Activated naive CD8-positive, alpha-beta T cell treated with anti-CD3 and anti-CD28 coated beads, Interleukin-2, amount 50 U/mL, for 24 hours (primary cell): ENCODE results near the gene CCDC86.

Source experiments
- ATAC-seq: fragments of 150-1000 bp; cut with Tn5 transposase; one replicate; pipeline ENCODE4 v1.10.0; 2021
- DNase-seq: peaks from one replicate; pipeline ENCODE4 v3.0.0; 2021
- H3K27ac Mint-ChIP-seq: one replicate; pipeline ENCODE4 v1.8.0; 2021; ENCODE audit warnings: mild to moderate bottlenecking, mixed read lengths
- H3K27me3 Mint-ChIP-seq: one replicate; pipeline ENCODE4 v1.8.0; 2021; ENCODE audit warnings: mixed read lengths
- H3K36me3 Mint-ChIP-seq: one replicate; pipeline ENCODE4 v1.8.0; 2021; ENCODE audit warnings: low read depth, mixed read lengths
- H3K4me1 Mint-ChIP-seq: one replicate; pipeline ENCODE4 v1.8.0; 2021; ENCODE audit warnings: mixed read lengths
- H3K4me3 Mint-ChIP-seq: one replicate; pipeline ENCODE4 v1.8.0; 2021; ENCODE audit warnings: mild to moderate bottlenecking, moderate library complexity, mixed read lengths
- H3K9me3 Mint-ChIP-seq: one replicate; pipeline ENCODE4 v1.8.0; 2021; ENCODE audit warnings: mixed read lengths

CCDC86 gene

GRCh38 chr11:60842668-60843600 lies 1.0 kb downstream of the CCDC86 start:
- Mint-ChIP-seq H3K36me3 (peaks cover 41% of the 10 kb centered on the region), H3K4me1 (peaks cover 37% of the 10 kb centered on the region), H3K9me3 (no peaks in the 10 kb centered on the region), H3K27ac (peak overlapping the region; percentile 97), H3K27me3 (no peaks in the 10 kb centered on the region), H3K4me3 (peak overlapping the region; percentile 88)
- ATAC-seq (peak; percentile 1), DNase-seq (no peak)

GRCh38 chr11:60844045-60844869 lies 2.3 kb downstream of the CCDC86 start:
- DNase-seq (no peak), ATAC-seq (peak; percentile 21)
- Mint-ChIP-seq H3K4me3 (peak overlapping the region; percentile 88), H3K36me3 (peaks cover 48% of the 10 kb centered on the region), H3K9me3 (no peaks in the 10 kb centered on the region), H3K27ac (peak overlapping the region; percentile 97), H3K4me1 (peaks cover 37% of the 10 kb centered on the region), H3K27me3 (no peaks in the 10 kb centered on the region)

- no peak for DNase-seq
- no peaks in the 10 kb centered on the region for H3K9me3 Mint-ChIP-seq
- ATAC-seq = no peak
- H3K4me1 Mint-ChIP-seq = peaks cover 37% of the 10 kb centered on the region
- no peaks in the 10 kb centered on the region for H3K27me3 Mint-ChIP-seq
- peak overlapping the region; percentile 88 for H3K4me3 Mint-ChIP-seq
- peak overlapping the region; percentile 70 for H3K27ac Mint-ChIP-seq
- peaks cover 48% of the 10 kb centered on the region for H3K36me3 Mint-ChIP-seq
Measured at GRCh38 chr11:60844870-60845221, 2.9 kb downstream of the CCDC86 start.

GRCh38 chr11:60845338-60845737 lies 3.4 kb downstream of the CCDC86 start:
- Mint-ChIP-seq H3K4me1 (peaks cover 37% of the 10 kb centered on the region), H3K4me3 (peak overlapping the region; percentile 88), H3K36me3 (peaks cover 48% of the 10 kb centered on the region), H3K27me3 (no peaks in the 10 kb centered on the region), H3K27ac (peak overlapping the region; percentile 70), H3K9me3 (no peaks in the 10 kb centered on the region)
- ATAC-seq (no peak), DNase-seq (no peak)

GRCh38 chr11:60847281-60847680 lies 5.4 kb downstream of the CCDC86 start:
- Mint-ChIP-seq H3K4me3 (no peak overlapping the region), H3K4me1 (peaks cover 26% of the 10 kb centered on the region), H3K36me3 (peaks cover 60% of the 10 kb centered on the region), H3K27me3 (no peaks in the 10 kb centered on the region), H3K27ac (no peak overlapping the region), H3K9me3 (no peaks in the 10 kb centered on the region)
- ATAC-seq (no peak), DNase-seq (no peak)

DNA sequence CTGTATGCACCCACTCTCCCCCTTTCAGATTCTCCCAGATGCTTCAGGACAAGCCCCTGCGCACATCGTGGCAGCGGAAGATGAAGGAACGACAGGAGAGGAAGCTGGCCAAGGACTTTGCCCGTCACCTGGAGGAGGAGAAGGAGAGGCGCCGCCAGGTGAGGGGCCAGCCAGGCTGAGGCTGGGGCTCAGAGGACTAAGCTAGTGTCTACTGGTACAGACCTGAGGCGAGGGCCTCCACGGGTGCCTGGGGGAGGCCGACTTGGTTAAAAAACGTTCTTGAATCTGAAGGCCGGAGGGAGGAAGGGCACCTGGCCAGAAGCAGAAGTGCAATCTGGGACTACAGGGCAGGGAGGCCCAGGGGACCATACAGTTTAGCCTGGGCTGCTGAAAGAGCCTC lies 6.0 kb downstream of the CCDC86 start:
- H3K9me3 Mint-ChIP-seq = no peaks in the 10 kb centered on the region
- DNase-seq = no peak
- no peak overlapping the region for H3K4me3 Mint-ChIP-seq
- peaks cover 26% of the 10 kb centered on the region for H3K4me1 Mint-ChIP-seq
- H3K27ac Mint-ChIP-seq = no peak overlapping the region
- no peaks in the 10 kb centered on the region for H3K27me3 Mint-ChIP-seq
- ATAC-seq = no peak
- peaks cover 56% of the 10 kb centered on the region for H3K36me3 Mint-ChIP-seq

- H3K27ac Mint-ChIP-seq = no peak overlapping the region
- peaks cover 51% of the 10 kb centered on the region for H3K36me3 Mint-ChIP-seq
- H3K4me3 Mint-ChIP-seq = no peak overlapping the region
- no peaks in the 10 kb centered on the region for H3K9me3 Mint-ChIP-seq
- no peak for DNase-seq
- H3K4me1 Mint-ChIP-seq = peaks cover 21% of the 10 kb centered on the region
- no peak for ATAC-seq
- H3K27me3 Mint-ChIP-seq = no peaks in the 10 kb centered on the region
Measured at GRCh38 chr11:60848714-60849151, 6.8 kb downstream of the CCDC86 start.

DNA sequence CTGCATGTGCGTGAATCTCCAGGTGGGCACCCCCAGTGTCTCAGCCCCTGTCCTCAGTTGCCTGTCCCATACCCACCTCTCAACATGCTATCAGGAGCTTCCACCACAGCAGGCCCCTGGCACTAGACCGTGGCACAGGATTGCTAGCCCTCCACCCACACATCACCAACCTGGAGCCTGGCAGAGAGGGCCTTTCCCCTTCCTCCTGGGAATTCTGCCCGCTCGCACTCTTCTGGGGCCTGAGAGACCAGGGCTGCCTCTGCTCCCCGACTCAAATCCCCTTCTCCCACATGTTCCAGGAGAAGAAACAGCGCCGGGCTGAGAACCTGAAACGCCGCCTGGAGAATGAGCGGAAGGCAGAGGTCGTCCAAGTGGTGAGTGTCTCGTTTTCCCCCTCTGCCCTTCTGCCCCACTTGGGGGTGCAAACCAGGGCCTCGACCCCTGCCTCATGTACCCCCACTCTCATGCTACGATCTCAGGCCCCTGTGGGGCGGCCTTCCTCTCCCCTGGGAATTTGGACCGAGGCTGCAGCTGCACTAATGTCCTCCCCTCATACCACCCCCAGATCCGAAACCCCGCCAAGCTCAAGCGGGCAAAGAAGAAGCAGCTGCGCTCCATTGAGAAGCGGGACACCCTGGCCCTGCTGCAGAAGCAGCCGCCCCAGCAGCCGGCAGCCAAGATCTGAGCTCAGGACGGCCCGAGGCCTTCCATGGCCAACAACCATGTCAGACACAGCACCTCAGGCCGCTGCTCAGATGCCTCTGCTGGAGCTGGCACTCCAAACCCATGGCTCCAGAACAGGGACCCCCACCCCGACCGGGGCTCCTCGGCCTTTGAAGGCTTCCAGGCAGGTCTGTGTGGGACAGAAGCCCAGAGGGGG lies 8.0 kb downstream of the CCDC86 start:
- ATAC-seq (no peak), DNase-seq (no peak)
- Mint-ChIP-seq H3K27me3 (no peaks in the 10 kb centered on the region), H3K9me3 (no peaks in the 10 kb centered on the region), H3K27ac (no peak overlapping the region), H3K4me1 (peaks cover 13% of the 10 kb centered on the region), H3K36me3 (peaks cover 40% of the 10 kb centered on the region), H3K4me3 (no peak overlapping the region)

GRCh38 chr11:60851327-60852104 lies 9.6 kb downstream of the CCDC86 start:
- no peak for ATAC-seq
- H3K27me3 Mint-ChIP-seq = no peaks in the 10 kb centered on the region
- peaks cover 12% of the 10 kb centered on the region for H3K4me1 Mint-ChIP-seq
- H3K27ac Mint-ChIP-seq = no peak overlapping the region
- peaks cover 32% of the 10 kb centered on the region for H3K36me3 Mint-ChIP-seq
- H3K4me3 Mint-ChIP-seq = no peak overlapping the region
- no peaks in the 10 kb centered on the region for H3K9me3 Mint-ChIP-seq
- no peak for DNase-seq

DNA sequence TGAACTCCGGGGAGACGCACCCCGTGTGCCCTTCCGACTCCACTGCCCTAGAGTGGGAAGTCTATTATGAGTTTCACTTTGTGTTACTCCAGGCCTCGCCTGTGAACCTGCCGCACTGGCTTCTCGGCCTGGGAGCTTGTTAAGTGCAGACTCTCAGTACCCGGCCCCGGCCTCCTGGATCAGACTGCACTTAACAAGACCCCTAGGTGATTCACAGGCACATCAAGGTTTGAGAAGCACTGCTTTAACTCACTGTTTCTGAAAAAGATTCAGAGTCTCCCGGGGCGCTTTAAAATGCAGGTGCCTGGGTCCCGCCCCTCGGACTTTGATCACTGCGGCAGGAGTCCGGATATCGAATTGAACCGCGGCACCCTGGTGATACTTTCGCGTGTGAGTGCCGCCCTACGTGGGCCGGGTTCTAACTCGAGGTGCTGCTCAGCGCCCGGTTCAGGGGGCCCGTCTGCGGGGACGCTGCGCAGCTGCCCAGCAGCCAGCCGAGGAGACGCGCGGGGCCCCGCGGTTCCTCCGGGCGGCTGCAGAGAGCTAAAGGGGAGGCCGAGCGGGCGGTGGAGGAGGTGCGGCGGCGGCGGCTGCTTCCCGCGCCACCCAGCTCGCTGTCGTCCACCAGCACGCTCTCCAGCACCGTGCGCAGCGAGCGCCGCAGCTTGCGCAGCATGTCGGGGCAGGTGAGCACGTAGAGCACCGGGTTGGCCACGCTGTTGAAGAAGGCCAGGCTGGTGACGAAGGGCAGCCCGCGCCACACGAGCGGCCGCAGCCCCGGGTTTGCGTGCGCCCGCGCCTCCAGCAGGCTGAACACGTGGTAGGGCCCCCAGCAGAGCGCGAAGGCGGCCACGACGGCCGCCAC lies 10.4 kb downstream of the CCDC86 start:
- Mint-ChIP-seq H3K4me1 (peaks cover 17% of the 10 kb centered on the region), H3K9me3 (no peaks in the 10 kb centered on the region), H3K36me3 (peaks cover 30% of the 10 kb centered on the region), H3K27ac (no peak overlapping the region), H3K4me3 (no peak overlapping the region), H3K27me3 (no peaks in the 10 kb centered on the region)
- DNase-seq (no peak), ATAC-seq (no peak)

- H3K9me3 Mint-ChIP-seq = no peaks in the 10 kb centered on the region
- no peaks in the 10 kb centered on the region for H3K27me3 Mint-ChIP-seq
- DNase-seq (no peak), ATAC-seq (no peak)
- peaks cover 25% of the 10 kb centered on the region for H3K4me1 Mint-ChIP-seq
- peaks cover 23% of the 10 kb centered on the region for H3K36me3 Mint-ChIP-seq
- no peak overlapping the region for H3K4me3 Mint-ChIP-seq
- no peak overlapping the region for H3K27ac Mint-ChIP-seq
Measured at GRCh38 chr11:60852982-60853950, 11.4 kb downstream of the CCDC86 start.
